Gastroesophageal sphincter (tissue), 3 donors: ENCODE results near the gene KCTD21.

ENCODE experiments used
- CTCF ChIP-seq, 4 experiments: fragments of 200-600 bp in 2 of 4; fragments of 450-650 bp in 2 of 4; sonication (generic) in 1 of 4; IDR thresholded peaks; one replicate each; pipeline ENCODE4 v1.5.1; 2017 to 2019; ENCODE audit warnings: antibody characterized with exemption in 4 of 4, mild to moderate bottlenecking in 2 of 4, moderate library complexity in 2 of 4
- EP300 ChIP-seq: sonication (generic); formaldehyde crosslinking; IDR thresholded peaks from one replicate; pipeline ENCODE4 v1.6.1; 2017; ENCODE audit warnings: antibody characterized with exemption, mild to moderate bottlenecking
- POLR2A ChIP-seq, 2 donors: fragments of 450-650 bp; IDR thresholded peaks; one replicate each; pipeline ENCODE4 v1.6.1; 2017; ENCODE audit warnings: antibody characterized with exemption in 2 of 2, mild to moderate bottlenecking in 2 of 2, moderate library complexity in 1 of 2
- POLR2AphosphoS5 ChIP-seq: sonication (generic); formaldehyde crosslinking; IDR thresholded peaks from one replicate; pipeline ENCODE4 v1.6.1; 2017; ENCODE audit warnings: antibody characterized with exemption

GRCh38 chr11:78149646-78150045 is 38.8 kb downstream of the KCTD21 start:
- TF ChIP-seq CTCF (IDR thresholded peaks at IDR 0.05): peak in 3 of 4 experiments; percentile 15 to 50 (median 24)
- no peak for TF ChIP-seq POLR2AphosphoS5
- no peak for TF ChIP-seq POLR2A (IDR thresholded peaks at IDR 0.05)
- no peak for TF ChIP-seq EP300
